NCI-H1436 treated with DMSO at 0.1 percent for 48 hours (cell line): ENCODE data around the gene UBASH3A.
A peak's percentile ranks its signal among the peaks of the same experiment; 100 is the strongest.
"Not testable (repeated sequence)": the region's sequence is repeated elsewhere in the genome, so short reads cannot be mapped to it uniquely, and the experiment has no call there.

Experiments
- DNase-seq: peaks from one replicate; lab custom pipeline; 2025; lab: John Stamatoyannopoulos, UW

Gene UBASH3A

GRCh38 chr21:42390696-42391095 lies 13.0 kb upstream of the UBASH3A start:
- DNase-seq, result no peak

- DNase-seq, result no peak
Observed at GRCh38 chr21:42391297-42391696, 12.4 kb upstream of the UBASH3A start.

- DNase-seq, result no peak
Observed at GRCh38 chr21:42392731-42393442, 10.8 kb upstream of the UBASH3A start.

- no peak for DNase-seq
Observed at GRCh38 chr21:42393443-42393950, 10.2 kb upstream of the UBASH3A start.

- no peak for DNase-seq
Observed at GRCh38 chr21:42395302-42395701, 8.4 kb upstream of the UBASH3A start.

- no peak for DNase-seq
Observed at GRCh38 chr21:42395905-42396651, 7.6 kb upstream of the UBASH3A start, which contains the start of gene TMPRSS3. TSS of gene TMPRSS3 (minus strand) at chr21:42396052. CDS start at chr21:42395417, 635 bp downstream.

GRCh38 chr21:42396799-42397745 lies 6.6 kb upstream of the UBASH3A start:
- DNase-seq, result peak; percentile 2

GRCh38 chr21:42397746-42398394 lies 5.8 kb upstream of the UBASH3A start:
- DNase-seq, result no peak

- DNase-seq, result no peak
Observed at GRCh38 chr21:42398436-42399028, 5.2 kb upstream of the UBASH3A start.

GRCh38 chr21:42400525-42400924 lies 3.2 kb upstream of the UBASH3A start:
- DNase-seq, result no peak

GRCh38 chr21:42401154-42401553 lies 2.5 kb upstream of the UBASH3A start:
- no peak for DNase-seq

- no peak for DNase-seq
Observed at GRCh38 chr21:42401820-42402251, 1.9 kb upstream of the UBASH3A start.

GRCh38 chr21:42404539-42404938 lies 837 bp downstream of the UBASH3A start:
- DNase-seq, result no peak

GRCh38 chr21:42405064-42406013 lies 1.6 kb downstream of the UBASH3A start:
- no peak for DNase-seq

GRCh38 chr21:42406201-42406621 lies 2.5 kb downstream of the UBASH3A start:
- no peak for DNase-seq

GRCh38 chr21:42406866-42407265 lies 3.2 kb downstream of the UBASH3A start:
- no peak for DNase-seq

GRCh38 chr21:42407476-42407875 lies 3.8 kb downstream of the UBASH3A start:
- no peak for DNase-seq

GRCh38 chr21:42408718-42409117 lies 5.0 kb downstream of the UBASH3A start:
- not testable (repeated sequence) for DNase-seq

- DNase-seq, result no peak
Observed at GRCh38 chr21:42409366-42409765, 5.7 kb downstream of the UBASH3A start.
